ENCODE results near the gene OR6P1.

The OR6P1 gene

DNA sequence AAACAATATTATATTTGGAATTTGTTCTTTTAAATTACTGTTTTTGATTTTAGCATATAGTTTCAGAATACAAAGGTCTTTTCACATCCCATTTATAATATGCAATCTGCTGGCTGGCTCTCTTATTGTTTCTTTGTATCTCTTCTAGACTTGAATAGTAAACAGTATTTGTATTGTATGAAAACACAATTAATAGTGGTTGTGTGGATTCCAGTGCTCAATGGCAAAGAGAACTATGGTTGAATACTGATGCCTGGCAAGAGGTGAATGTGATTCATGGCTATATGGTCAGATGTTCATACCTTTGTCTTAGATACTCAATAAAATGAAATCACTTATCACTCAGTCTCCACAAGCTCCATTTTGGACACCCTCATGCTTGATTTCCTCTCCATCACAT, 53.4 kb downstream of the OR6P1 start:
- no peak for DNase-seq (ENCODE audit: low read depth)

Measured in stimulated activated CD8-positive, alpha-beta memory T cell treated with anti-CD3 and anti-CD28 coated beads, Interleukin-4, amount 100 ng/mL, for 24 hours (primary cell).